HG03103 (cell line): ENCODE results near the gene PHACTR1.

ENCODE experiments used
- ATAC-seq: cut with Tn5 transposase; IDR thresholded peaks from one replicate; pipeline ENCODE4 v1.9.1; 2021; ENCODE audit warnings: low read depth; ENCODE audit not compliant: unreplicated experiment

Gene PHACTR1

GRCh38 chr6:13272131-13273046, 555.8 kb downstream of the PHACTR1 start:
- peak; percentile 51 for ATAC-seq

GRCh38 chr6:13273202-13273930, 556.8 kb downstream of the PHACTR1 start:
- no peak for ATAC-seq

- peak; percentile 45 for ATAC-seq
Measured at GRCh38 chr6:13273931-13274706, 557.6 kb downstream of the PHACTR1 start.

- ATAC-seq = no peak
Measured at GRCh38 chr6:13274707-13275434, 558.3 kb downstream of the PHACTR1 start.

- ATAC-seq = no peak
Measured at GRCh38 chr6:13275435-13275989, 558.9 kb downstream of the PHACTR1 start.

GRCh38 chr6:13277231-13277630, 560.7 kb downstream of the PHACTR1 start:
- no peak for ATAC-seq

GRCh38 chr6:13278164-13278563, 561.6 kb downstream of the PHACTR1 start:
- ATAC-seq = no peak

- no peak for ATAC-seq
Measured at GRCh38 chr6:13278991-13279390, 562.4 kb downstream of the PHACTR1 start.

GRCh38 chr6:13280254-13280653, 563.7 kb downstream of the PHACTR1 start:
- no peak for ATAC-seq

GRCh38 chr6:13281686-13282085, 565.1 kb downstream of the PHACTR1 start:
- no peak for ATAC-seq

GRCh38 chr6:13282393-13283069, 566.0 kb downstream of the PHACTR1 start:
- ATAC-seq = no peak

- ATAC-seq = no peak
Measured at GRCh38 chr6:13283331-13283730, 566.8 kb downstream of the PHACTR1 start.

- no peak for ATAC-seq
Measured at GRCh38 chr6:13284646-13285045, 568.1 kb downstream of the PHACTR1 start.

GRCh38 chr6:13285705-13286104, 569.1 kb downstream of the PHACTR1 start:
- ATAC-seq = no peak

GRCh38 chr6:13286181-13286580, 569.6 kb downstream of the PHACTR1 start:
- peak; percentile 77 for ATAC-seq

- no peak for ATAC-seq
Measured at GRCh38 chr6:13287104-13287503, 570.5 kb downstream of the PHACTR1 start.

GRCh38 chr6:13288481-13288880, 571.9 kb downstream of the PHACTR1 start:
- ATAC-seq = no peak

- ATAC-seq = no peak
Measured at GRCh38 chr6:13288969-13289391, 572.4 kb downstream of the PHACTR1 start.

GRCh38 chr6:13289789-13290318, 573.3 kb downstream of the PHACTR1 start:
- no peak for ATAC-seq
